ENCODE results near the gene KDM1B. TPM values are rescaled to one million over a fixed set of nuclear protein-coding genes. Genes with fewer than 3 reads are reported as not detected.

The KDM1B gene
- total and polyA plus RNA-seq, 2 of the 8 experiments (the other 6 are each of a cell fraction or from before 2014, with no cell fraction given), result 3.7 to 7.5 TPM

GRCh38 chr6:18136260-18136659 lies 19.0 kb upstream of the KDM1B start:
- ChIA-PET POLR2A (ENCODE audit: partially characterized antibody) (no interaction called here), CTCF (ENCODE audit: partially characterized antibody) (interaction anchor here (4.0 kb wide), 1 partner anchor 15 kb away, joined by 24 read pairs; the partner anchor contains the start of gene NHLRC1)
- H3K23ac ChIP-seq (ENCODE audit: insufficient read length), result no peak overlapping the region
- no peak overlapping the region for H2BK15ac ChIP-seq (ENCODE audit: low read length)
- no peak overlapping the region for H3K4me2 ChIP-seq (ENCODE audit: insufficient read depth in 1 of 2, low read depth in 2 of 2, low read length in 2 of 2)
- H3K9me3 ChIP-seq (ENCODE audit: insufficient read depth in 2 of 2, low read depth in 1 of 2, low read length in 1 of 2), result no peaks in the 10 kb centered on the region
- no peak overlapping the region for H4K91ac ChIP-seq (replicated peaks; ENCODE audit: insufficient read length, low read length)
- DNase-seq (ENCODE audit: low read depth in 1 of 2, low spot score in 2 of 2) (no peak), FAIRE-seq (no peak)
- TF ChIP-seq FOSL1 (IDR thresholded peaks at IDR 0.05; ENCODE audit: insufficient read depth, low read depth, low read length) (no peak), SP4 (IDR thresholded peaks at IDR 0.05; ENCODE audit: low read length) (no peak), PHF8 (conservative IDR thresholded peaks at IDR 0.05; ENCODE audit: low read depth, low read length) (no peak)
- no peak overlapping the region for H2AFZ ChIP-seq (ENCODE audit: low read length)
- no peaks in the 10 kb centered on the region for H3K79me1 ChIP-seq (ENCODE audit: low read depth, low read length)
- H3K4me1 ChIP-seq (replicated peaks in 1 of 4; ENCODE audit: control insufficient read depth in 3 of 4, insufficient read depth in 4 of 4, low read length in 3 of 4), result no peaks in the 10 kb centered on the region
- H3K14ac ChIP-seq (ENCODE audit: insufficient read length), result no peak overlapping the region
- H4K5ac ChIP-seq (ENCODE audit: insufficient read length, low read depth, low read length), result no peak overlapping the region
- no peak overlapping the region for H3K9ac ChIP-seq (replicated peaks in 1 of 4; ENCODE audit: extremely low read depth in 1 of 4, low read depth in 3 of 4, low read length in 3 of 4)
- H4K8ac ChIP-seq (ENCODE audit: extremely low read depth, insufficient read depth, low read length), result no peak overlapping the region
- H3K27ac ChIP-seq (ENCODE audit: low read depth, low read length), result no peak overlapping the region
- H3K18ac ChIP-seq (ENCODE audit: extremely low read depth, low read length), result no peak overlapping the region
- no peaks in the 10 kb centered on the region for H3K23me2 ChIP-seq (ENCODE audit: low read depth, low read length)
- H3K56ac ChIP-seq (replicated peaks; ENCODE audit: insufficient read length, low read depth, low read length), result no peak overlapping the region
- no peak overlapping the region for H3K4ac ChIP-seq (replicated peaks; ENCODE audit: insufficient read length, low read depth, low read length)
- no peak overlapping the region for H2BK5ac ChIP-seq (ENCODE audit: low read depth, low read length)
- no peak overlapping the region for H2BK12ac ChIP-seq (ENCODE audit: low read depth, low read length)
- no peak overlapping the region for H3K4me3 ChIP-seq (ENCODE audit: extremely low read depth in 1 of 4, insufficient read depth in 2 of 4, low read depth in 3 of 4, low read length in 4 of 4)
- H4K20me1 ChIP-seq (replicated peaks in 1 of 2; ENCODE audit: control insufficient read depth in 1 of 2, insufficient read depth in 2 of 2, low read length in 2 of 2), result no peaks in the 10 kb centered on the region
- H2BK20ac ChIP-seq (ENCODE audit: low read length), result no peak overlapping the region
- no peaks in the 10 kb centered on the region for H3K79me2 ChIP-seq (ENCODE audit: control insufficient read depth in 1 of 2, insufficient read depth in 2 of 2, low read length in 2 of 2)
- 92% methylated on average over 10 of the region's 10 CpGs; no CpG with 5 or more reads in 1 of the 2 experiments for WGBS, 2 experiments (ENCODE audit: extremely low coverage in 1 of 2, insufficient coverage in 1 of 2, insufficient read length in 1 of 2, insufficient replicate concordance in 2 of 2, low coverage in 1 of 2, low lambda C conversion rate in 2 of 2, missing lambda C conversion rate in 1 of 2)
- no peak overlapping the region for H2BK120ac ChIP-seq (replicated peaks; ENCODE audit: low read depth, low read length)
- no peaks in the 10 kb centered on the region for H3K27me3 ChIP-seq (replicated peaks in 1 of 4; ENCODE audit: control insufficient read depth in 3 of 4, extremely low read depth in 1 of 4, insufficient read depth in 3 of 4, low read length in 3 of 4)
- no peak overlapping the region for H2AK5ac ChIP-seq (ENCODE audit: low read depth, low read length)
- peaks cover 4 to 12% (median 6%) of the 10 kb centered on the region in 4 experiments for H3K36me3 ChIP-seq (ENCODE audit: control insufficient read depth in 2 of 4, insufficient read depth in 4 of 4, low read length in 3 of 4)
